A549 (cell line): Measurements from ENCODE around the gene PNMA6F. TPM values are rescaled to one million over a fixed set of nuclear protein-coding genes. Genes with fewer than 3 reads are reported as not detected.

Source experiments
- ATAC-seq, 2 experiments: fragments of 200-7000 bp in 1 of 2; fragments of >200 bp in 1 of 2; cut with Nextera tagmentation in 1 of 2; cut with Tn5 transposase in 1 of 2; 3 replicates each; pipeline versions ENCODE4 v1.8.0 to v1.9.1; 2018 to 2020; ENCODE audit warnings: mild to moderate bottlenecking in 1 of 2, moderate library complexity in 1 of 2
- CTCF ChIA-PET: fragments of 300-600 bp; sonication (Branson Sonifier 250); formaldehyde crosslinking; extraction: SDS; loops from one replicate; lab custom pipeline; 2021; ENCODE audit warnings: antibody characterized with exemption, inconsistent platforms; lab: Yijun Ruan, JAX
- POLR2A ChIA-PET: fragments of 350-600 bp; formaldehyde crosslinking; extraction: SDS; loops from one replicate; lab custom pipeline; 2021; ENCODE audit warnings: antibody characterized with exemption, inconsistent platforms; lab: Yijun Ruan, JAX
- DNase-seq, 2 experiments: peaks; one replicate each; pipeline versions ENCODE4 v3.0.0 to v3.0.0-alpha.2; 2011 to 2016; ENCODE audit warnings: low read depth in 1 of 2, low spot score in 1 of 2
- FAIRE-seq: peaks from 2 replicates; lab custom pipeline; 2011; peaks lifted over from hg19 to GRCh38; lab: Jason Lieb, UNC
- H3K27ac ChIP-seq, 2 experiments: fragments of >200 bp; sonication (Bioruptor Twin); formaldehyde crosslinking; 3 replicates each; pipeline ENCODE4 v1.5.1; 2016 to 2017
- H3K4me1 ChIP-seq: fragments of >200 bp; sonication (Bioruptor Twin); formaldehyde crosslinking; 3 replicates; pipeline ENCODE4 v1.6.1; 2016
- H3K4me2 ChIP-seq: fragments of >200 bp; sonication (Bioruptor Twin); formaldehyde crosslinking; 3 replicates; pipeline ENCODE4 v1.6.1; 2016
- H3K4me3 ChIP-seq: fragments of >200 bp; sonication (Bioruptor Twin); formaldehyde crosslinking; 3 replicates; pipeline ENCODE4 v1.5.1; 2016
- H3K9me3 ChIP-seq: fragments of >200 bp; sonication (Bioruptor Twin); formaldehyde crosslinking; 3 replicates; pipeline ENCODE4 v1.6.1; 2016
- BHLHE40 ChIP-seq: IDR thresholded peaks from 2 replicates; pipeline ENCODE4 v1.6.1; 2012; ENCODE audit warnings: low read depth, low read length, inconsistent platforms
- CBX8 ChIP-seq: fragments of 200-600 bp; sonication (generic); IDR thresholded peaks from 2 replicates; pipeline ENCODE4 v1.6.1; 2016
- CTCF ChIP-seq: fragments of >200 bp; sonication (Bioruptor Twin); formaldehyde crosslinking; IDR thresholded peaks from 3 replicates; pipeline ENCODE4 v1.5.1; 2016
- FOSB ChIP-seq: fragments of 250-450 bp; sonication (Bioruptor Pico); IDR thresholded peaks from 2 replicates; pipeline ENCODE4 v1.5.0; 2020; ENCODE audit warnings: mild to moderate bottlenecking, moderate library complexity
- FOSL2 ChIP-seq, 2 experiments: fragments of 450-650 bp in 1 of 2; fragments of >200 bp in 1 of 2; sonication (Bioruptor Twin) in 1 of 2; formaldehyde crosslinking; IDR thresholded peaks; 2 replicates each; pipeline versions ENCODE4 v1.5.0 to v1.6.1; 2016 to 2020; ENCODE audit warnings: mild to moderate bottlenecking in 1 of 2, moderate library complexity in 1 of 2
- HDAC2 ChIP-seq: fragments of 200-600 bp; sonication (generic); IDR thresholded peaks from 2 replicates; pipeline ENCODE4 v1.6.1; 2016
- HEYL ChIP-seq: fragments of 250-450 bp; sonication (Bioruptor Pico); IDR thresholded peaks from 2 replicates; pipeline ENCODE4 v1.8.0; 2021; ENCODE audit warnings: mild to moderate bottlenecking, moderate library complexity
- HOXB13 ChIP-seq: fragments of 250-450 bp; sonication (Bioruptor Pico); IDR thresholded peaks from 2 replicates; pipeline ENCODE4 v1.5.0; 2020; ENCODE audit warnings: low read depth, mild to moderate bottlenecking, moderate library complexity
- HOXB5 ChIP-seq: fragments of 250-450 bp; sonication (Bioruptor Pico); IDR thresholded peaks from 2 replicates; pipeline ENCODE4 v1.5.0; 2020; ENCODE audit warnings: mild to moderate bottlenecking, moderate library complexity
- KDM5A ChIP-seq: fragments of 200-600 bp; sonication (generic); IDR thresholded peaks from 2 replicates; pipeline ENCODE4 v1.6.1; 2016; ENCODE audit warnings: antibody characterized with exemption, mild to moderate bottlenecking
- MYC ChIP-seq: IDR thresholded peaks from 2 replicates; pipeline ENCODE4 v1.6.1; 2012; ENCODE audit warnings: mild to moderate bottlenecking, inconsistent platforms, low read length, improper control_type of control experiment, borderline replicate concordance
- NPAS2 ChIP-seq: fragments of 250-450 bp; sonication (Bioruptor Pico); IDR thresholded peaks from 2 replicates; pipeline ENCODE4 v1.8.0; 2022; ENCODE audit warnings: mild to moderate bottlenecking, moderate library complexity, borderline replicate concordance
- NR3C1 ChIP-seq: fragments of >200 bp; sonication (Bioruptor Twin); formaldehyde crosslinking; IDR thresholded peaks from 3 replicates; pipeline ENCODE4 v1.6.1; 2017
- POLR2A ChIP-seq: IDR thresholded peaks from 2 replicates; pipeline ENCODE4 v1.6.1; 2012; ENCODE audit warnings: mild to moderate bottlenecking, low read length
- RCOR1 ChIP-seq: fragments of 150-350 bp; IDR thresholded peaks from 2 replicates; pipeline ENCODE4 v1.6.1; 2014; ENCODE audit warnings: antibody characterized with exemption, low read length, low read depth
- REST ChIP-seq: fragments of 200-600 bp; sonication (generic); IDR thresholded peaks from 2 replicates; pipeline ENCODE4 v1.6.1; 2016; ENCODE audit warnings: antibody characterized with exemption, mild to moderate bottlenecking, moderate library complexity
- RFX5 ChIP-seq: fragments of 450-650 bp; IDR thresholded peaks from 2 replicates; pipeline ENCODE4 v1.7.1; 2014; ENCODE audit warnings: antibody characterized with exemption, mild to moderate bottlenecking, moderate library complexity
- RNF2 ChIP-seq: fragments of 200-600 bp; sonication (generic); IDR thresholded peaks from 2 replicates; pipeline ENCODE4 v1.6.1; 2016; ENCODE audit warnings: low read depth, mild to moderate bottlenecking, antibody characterized with exemption, moderate library complexity, borderline replicate concordance
- SREBF2 ChIP-seq: fragments of 450-650 bp; IDR thresholded peaks from 2 replicates; pipeline ENCODE4 v1.6.1; 2014; ENCODE audit warnings: mild to moderate bottlenecking, moderate library complexity
- USF2 ChIP-seq: fragments of 450-650 bp; IDR thresholded peaks from 2 replicates; pipeline ENCODE4 v1.6.1; 2014; ENCODE audit warnings: antibody characterized with exemption
- ZFP36 ChIP-seq: fragments of 450-650 bp; IDR thresholded peaks from 2 replicates; pipeline ENCODE4 v1.6.1; 2014; ENCODE audit warnings: borderline replicate concordance; ENCODE audit not compliant: partially characterized antibody
- ZSCAN20 ChIP-seq: fragments of 250-450 bp; sonication (Bioruptor Pico); IDR thresholded peaks from 2 replicates; pipeline ENCODE4 v1.8.0; 2022; ENCODE audit warnings: mild to moderate bottlenecking, moderate library complexity
- WGBS: methylation state at CpG from one replicate; pipeline ENCODE4 v1.1.6; 2017; ENCODE audit errors: missing lambda C conversion rate; 5-methylcytosine and 5-hydroxymethylcytosine counted together
- polyA plus RNA-seq, 4 experiments: library from polyadenylated mRNA; depleted of rRNA in 3 of 4; stranded (reverse); fragments of >200 nt; fragmentation: RNase III in 1 of 4; extraction: RNeasy Plus Mini Kit Qiagen cat#74134 plus additional on column Dnase treatment in 1 of 4; gene quantifications; 2 replicates in 3 of 4; 3 replicates in 1 of 4; pipeline ENCODE4 v1.2.3, GENCODE V29; 2011 to 2017

PNMA6F gene
- polyA plus RNA-seq, 2 of the 4 experiments (the other 2 are of a cell fraction), result not detected

- ChIA-PET POLR2A (no interaction called here), CTCF (no interaction called here)
- no peaks in the 10 kb centered on the region for H3K9me3 ChIP-seq
- DNase-seq (no peak), FAIRE-seq (no peak), ATAC-seq (no peak)
- H3K4me3 ChIP-seq, result no peak overlapping the region
- peaks cover 4% of the 10 kb centered on the region; the same call in 2 of the 3 replicates for H3K4me1 ChIP-seq
- no peak for TF ChIP-seq HDAC2
- no peak for TF ChIP-seq NPAS2
- no peak for TF ChIP-seq ZSCAN20
- TF ChIP-seq HOXB13 (CRISPR knock-in tag), result no peak
- no peak for TF ChIP-seq POLR2A
- 85% methylated on average over 4 of the region's 4 CpGs for WGBS
- H3K4me2 ChIP-seq, result no peak overlapping the region
- no peak overlapping the region for H3K27ac ChIP-seq
Measured at GRCh38 chrX:153339662-153340061, 18.1 kb upstream of the PNMA6F start.

- no peak for TF ChIP-seq HEYL (CRISPR knock-in tag)
- TF ChIP-seq ZSCAN20, result no peak
- TF ChIP-seq RNF2, result no peak
- no peak for TF ChIP-seq REST
- TF ChIP-seq NR3C1, result no peak
- TF ChIP-seq CBX8, result no peak
- TF ChIP-seq ZFP36, result no peak
- TF ChIP-seq KDM5A, result no peak
- TF ChIP-seq SREBF2, result no peak
- TF ChIP-seq BHLHE40, result no peak
- no peak for TF ChIP-seq FOSB
- no peak for TF ChIP-seq HOXB5 (CRISPR knock-in tag)
- TF ChIP-seq CTCF, result no peak
- TF ChIP-seq RCOR1, result no peak
- TF ChIP-seq USF2, result no peak
- TF ChIP-seq RFX5, result no peak
- no peak for TF ChIP-seq FOSL2 (IDR thresholded peaks at IDR 0.05)
- TF ChIP-seq FOSL2 (CRISPR knock-in tag; IDR thresholded peaks at IDR 0.05), result no peak
- TF ChIP-seq MYC, result no peak
- no peak for TF ChIP-seq POLR2A
- 89% methylated on average over 7 of the region's 7 CpGs for WGBS
- POLR2A ChIA-PET, result no interaction called here
- CTCF ChIA-PET, result interaction anchor here (0.7 kb wide), 1 partner anchor 397 kb away, joined by 3 read pairs; no protein-coding TSS in a partner anchor
- ATAC-seq (no peak), FAIRE-seq (no peak), DNase-seq (no peak)
- no peak overlapping the region for H3K4me2 ChIP-seq
- peaks cover 5% of the 10 kb centered on the region; the same call in 2 of the 3 replicates for H3K4me1 ChIP-seq
- H3K4me3 ChIP-seq, result no peak overlapping the region
- H3K9me3 ChIP-seq, result no peaks in the 10 kb centered on the region
- no peak overlapping the region for H3K27ac ChIP-seq
Measured at GRCh38 chrX:153338836-153339235, 17.3 kb upstream of the PNMA6F start.
